T-helper 17 cell (primary cell): ENCODE data around the gene ADARB2. TPM values are rescaled to one million over a fixed set of nuclear protein-coding genes. Genes with fewer than 3 reads are reported as not detected.

Experiments
- ATAC-seq: fragments of 150-1000 bp; cut with Tn5 transposase; 2 replicates; pipeline ENCODE4 v1.10.0; 2021; ENCODE audit warnings: mild to moderate bottlenecking, moderate library complexity
- DNase-seq, 3 donors: peaks; one replicate each; pipeline versions ENCODE4 v3.0.0 to v3.0.0-alpha.2; 2020 to 2021
- H3K9me3 ChIP-seq: one replicate; pipeline ENCODE4 v1.7.0; 2013; ENCODE audit warnings: low read length, mild to moderate bottlenecking; ENCODE audit not compliant: control insufficient read depth, poor library complexity, severe bottlenecking
- H3K27ac Mint-ChIP-seq: one replicate; pipeline ENCODE4 v1.8.0; 2022; ENCODE audit warnings: mild to moderate bottlenecking, moderate library complexity, mixed read lengths
- H3K27me3 Mint-ChIP-seq: one replicate; pipeline ENCODE4 v1.8.0; 2022; ENCODE audit warnings: mixed read lengths
- H3K36me3 Mint-ChIP-seq: one replicate; pipeline ENCODE4 v1.8.0; 2022; ENCODE audit warnings: low read depth, mixed read lengths
- H3K4me1 Mint-ChIP-seq: one replicate; pipeline ENCODE4 v1.8.0; 2022; ENCODE audit warnings: mild to moderate bottlenecking, mixed read lengths
- H3K4me3 Mint-ChIP-seq: one replicate; pipeline ENCODE4 v1.8.0; 2022; ENCODE audit warnings: mild to moderate bottlenecking, moderate library complexity, mixed read lengths
- total RNA-seq, 4 donors: library from RNA in 2 of 4; stranded (reverse) in 2 of 4; gene quantifications; one replicate each; pipeline ENCODE4 v1.2.3 and lab custom pipeline; 2022 to 2026

Gene ADARB2
- total RNA-seq, 2 donors from 2014 or later, result 0.18 TPM; not detected in 1

GRCh38 chr10:1268831-1269230, 468.5 kb downstream of the ADARB2 start:
- H3K9me3 ChIP-seq, result no peaks in the 10 kb centered on the region
- H3K27ac Mint-ChIP-seq, result no peak overlapping the region
- no peak overlapping the region for H3K4me3 Mint-ChIP-seq
- peaks cover 10% of the 10 kb centered on the region for H3K27me3 Mint-ChIP-seq
- H3K4me1 Mint-ChIP-seq, result peaks cover 6% of the 10 kb centered on the region
- DNase-seq (no peak), ATAC-seq (no peak)
- H3K36me3 Mint-ChIP-seq, result no peaks in the 10 kb centered on the region

DNA sequence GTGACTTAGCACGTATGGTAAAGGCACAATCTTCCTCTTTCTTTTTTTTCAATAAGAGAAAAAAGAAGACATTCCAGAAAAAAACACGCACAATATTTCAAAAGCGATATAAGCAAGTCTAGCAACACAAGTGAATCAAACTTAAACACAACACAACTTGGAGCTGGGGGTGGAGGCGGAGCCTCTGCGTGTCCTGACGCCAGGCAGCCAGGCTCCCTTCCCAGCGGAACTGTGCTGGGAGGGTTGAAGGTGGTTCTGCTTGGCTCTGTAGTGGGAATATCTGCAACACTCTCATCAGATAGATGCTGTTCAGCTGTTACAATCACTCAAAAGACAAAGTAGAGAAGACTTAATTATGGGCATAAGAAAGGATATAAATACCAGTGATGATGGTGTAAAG, 469.8 kb downstream of the ADARB2 start:
- ATAC-seq (no peak), DNase-seq (no peak)
- Mint-ChIP-seq H3K36me3 (no peaks in the 10 kb centered on the region), H3K27me3 (peaks cover 14% of the 10 kb centered on the region), H3K4me1 (peaks cover 6% of the 10 kb centered on the region), H3K4me3 (no peak overlapping the region), H3K27ac (no peak overlapping the region)
- H3K9me3 ChIP-seq, result no peaks in the 10 kb centered on the region

GRCh38 chr10:1267148-1267547, 470.2 kb downstream of the ADARB2 start:
- no peak overlapping the region for H3K27ac Mint-ChIP-seq
- no peak for ATAC-seq

DNA sequence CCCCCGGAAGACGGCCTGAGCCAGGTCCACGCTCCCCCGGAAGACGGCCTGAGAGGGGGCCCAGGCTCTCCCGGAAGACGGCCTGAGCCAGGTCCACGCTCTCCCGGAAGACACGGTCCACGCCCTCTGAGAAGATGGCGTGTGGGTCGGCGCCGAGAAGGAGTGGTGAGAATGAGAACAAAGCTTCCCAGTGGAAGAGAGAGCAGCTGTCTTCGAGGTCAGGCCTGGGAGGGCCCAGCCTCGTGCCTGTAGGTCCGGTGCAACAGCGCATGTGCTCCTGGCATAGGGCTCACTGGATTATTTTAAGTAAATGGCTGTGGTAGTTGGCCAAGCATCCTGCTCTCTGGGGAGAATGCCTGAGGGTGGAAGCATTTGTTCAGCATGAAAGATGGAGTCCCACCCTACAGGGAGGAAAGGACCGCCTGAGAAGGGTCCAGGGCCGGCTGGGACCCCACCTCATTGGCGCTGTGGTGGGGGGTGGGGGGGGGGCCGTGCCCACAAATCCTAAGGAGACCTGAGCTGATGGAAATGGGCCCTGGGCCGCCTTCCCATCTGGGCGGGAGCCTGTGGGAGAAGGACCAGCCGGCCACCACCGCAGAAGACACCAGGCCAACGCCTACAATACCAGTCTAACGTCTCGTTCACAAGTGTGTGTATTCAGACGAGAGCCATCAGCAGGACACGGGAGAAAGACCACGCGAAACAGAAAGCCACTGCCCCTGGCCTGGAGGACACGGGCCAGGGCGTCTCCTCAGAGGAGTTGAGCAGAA, 471.1 kb downstream of the ADARB2 start:
- H3K27ac Mint-ChIP-seq, result no peak overlapping the region
- no peak overlapping the region for H3K4me3 Mint-ChIP-seq
- DNase-seq (no peak), ATAC-seq (no peak)
- no peaks in the 10 kb centered on the region for H3K9me3 ChIP-seq
- peaks cover 9% of the 10 kb centered on the region for H3K27me3 Mint-ChIP-seq
- H3K36me3 Mint-ChIP-seq, result no peaks in the 10 kb centered on the region
- H3K4me1 Mint-ChIP-seq, result peaks cover 6% of the 10 kb centered on the region

More at GRCh38 chr10:1267148-1267547, 470.2 kb downstream of the ADARB2 start:
- Mint-ChIP-seq H3K4me3 (no peak overlapping the region), H3K4me1 (peaks cover 6% of the 10 kb centered on the region), H3K27me3 (peaks cover 14% of the 10 kb centered on the region), H3K36me3 (no peaks in the 10 kb centered on the region)
- DNase-seq, result no peak
- H3K9me3 ChIP-seq, result no peaks in the 10 kb centered on the region

- Mint-ChIP-seq H3K36me3 (no peaks in the 10 kb centered on the region), H3K27ac (no peak overlapping the region), H3K27me3 (peaks cover 6% of the 10 kb centered on the region), H3K4me3 (no peak overlapping the region), H3K4me1 (peaks cover 6% of the 10 kb centered on the region)
- H3K9me3 ChIP-seq, result no peaks in the 10 kb centered on the region
- DNase-seq (no peak), ATAC-seq (no peak)
Observed at GRCh38 chr10:1264001-1264400, 473.3 kb downstream of the ADARB2 start.

- H3K9me3 ChIP-seq, result no peaks in the 10 kb centered on the region
- Mint-ChIP-seq H3K36me3 (no peaks in the 10 kb centered on the region), H3K4me3 (no peak overlapping the region), H3K4me1 (no peaks in the 10 kb centered on the region), H3K27ac (no peak overlapping the region), H3K27me3 (peaks cover 17% of the 10 kb centered on the region)
- no peak for ATAC-seq
- DNase-seq, result no peak
Observed at GRCh38 chr10:1257274-1257673, 480.1 kb downstream of the ADARB2 start.

DNA sequence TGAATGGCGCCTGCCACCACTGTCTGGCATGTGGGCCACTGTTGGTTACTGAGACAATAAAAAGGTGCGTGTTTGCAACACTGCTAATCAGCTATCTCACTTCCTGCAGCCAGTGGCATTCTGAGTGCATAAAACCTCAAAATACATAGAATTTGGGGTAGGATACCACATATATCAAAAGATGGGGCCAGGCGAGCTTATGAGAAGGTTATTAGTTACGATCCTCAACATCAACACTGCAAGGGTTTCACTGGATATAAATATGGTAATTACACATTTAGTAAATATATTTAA, 480.9 kb downstream of the ADARB2 start:
- Mint-ChIP-seq H3K4me1 (no peaks in the 10 kb centered on the region), H3K27ac (no peak overlapping the region), H3K4me3 (no peak overlapping the region), H3K27me3 (peaks cover 18% of the 10 kb centered on the region), H3K36me3 (no peaks in the 10 kb centered on the region)
- ATAC-seq (no peak), DNase-seq (no peak)
- H3K9me3 ChIP-seq, result no peaks in the 10 kb centered on the region

DNA sequence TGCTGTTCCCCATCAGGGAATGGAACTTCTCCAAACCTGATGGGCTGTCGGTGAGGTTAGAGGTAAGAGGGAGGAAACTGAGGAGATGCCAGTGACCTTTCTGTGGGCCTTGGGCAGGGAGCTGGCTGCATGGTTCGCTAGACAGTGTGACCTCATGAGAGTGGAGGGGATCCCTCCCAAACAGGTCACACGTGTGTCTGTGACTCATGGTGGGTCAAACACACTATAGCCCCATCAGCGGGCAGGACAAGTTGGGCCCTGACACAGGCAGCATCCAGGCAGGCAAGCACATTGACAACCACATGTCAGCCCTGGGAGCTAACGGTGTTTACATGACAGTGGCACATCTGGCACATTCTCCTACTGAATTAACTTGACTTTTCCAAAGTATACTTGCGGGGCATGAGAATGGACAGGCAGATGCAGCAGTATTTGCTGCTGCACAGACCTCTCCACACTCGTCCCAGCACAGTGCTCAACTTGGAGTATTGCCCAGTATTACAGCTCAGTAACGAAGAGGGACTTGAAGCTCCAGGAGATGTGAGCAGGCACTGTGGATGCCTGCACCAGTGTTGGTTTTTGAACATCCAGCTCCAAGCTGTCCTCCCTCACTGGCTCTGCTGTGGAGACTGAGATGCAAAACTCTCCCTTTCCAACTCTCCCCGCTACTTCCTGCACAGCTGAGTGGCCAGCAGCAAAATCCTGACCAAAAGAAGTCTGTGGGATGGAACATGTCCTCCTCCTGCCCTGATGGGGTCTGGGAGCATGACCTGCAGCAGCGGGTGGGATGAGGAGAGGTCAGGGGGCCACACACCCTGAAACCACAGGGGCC, 481.5 kb downstream of the ADARB2 start:
- no peak for DNase-seq
- no peaks in the 10 kb centered on the region for H3K9me3 ChIP-seq
- Mint-ChIP-seq H3K4me1 (no peaks in the 10 kb centered on the region), H3K27me3 (peaks cover 24% of the 10 kb centered on the region), H3K4me3 (no peak overlapping the region), H3K36me3 (no peaks in the 10 kb centered on the region), H3K27ac (no peak overlapping the region)
- no peak for ATAC-seq

- no peak overlapping the region for H3K27ac Mint-ChIP-seq
- peaks cover 25% of the 10 kb centered on the region for H3K27me3 Mint-ChIP-seq
Observed at GRCh38 chr10:1255118-1255517, 482.2 kb downstream of the ADARB2 start.

GRCh38 chr10:1253523-1254353, 483.6 kb downstream of the ADARB2 start:
- ATAC-seq (no peak), DNase-seq (no peak)
- no peaks in the 10 kb centered on the region for H3K9me3 ChIP-seq
- no peaks in the 10 kb centered on the region for H3K36me3 Mint-ChIP-seq
- peaks cover 31% of the 10 kb centered on the region for H3K27me3 Mint-ChIP-seq
- no peak overlapping the region for H3K27ac Mint-ChIP-seq
- no peak overlapping the region for H3K4me3 Mint-ChIP-seq
- H3K4me1 Mint-ChIP-seq, result no peaks in the 10 kb centered on the region

More at GRCh38 chr10:1255118-1255517, 482.2 kb downstream of the ADARB2 start:
- no peak for DNase-seq
- H3K36me3 Mint-ChIP-seq, result no peaks in the 10 kb centered on the region
- no peaks in the 10 kb centered on the region for H3K4me1 Mint-ChIP-seq
- H3K9me3 ChIP-seq, result no peaks in the 10 kb centered on the region
- no peak overlapping the region for H3K4me3 Mint-ChIP-seq
- ATAC-seq, result no peak

GRCh38 chr10:1251769-1252168, 485.6 kb downstream of the ADARB2 start:
- H3K27me3 Mint-ChIP-seq, result peaks cover 30% of the 10 kb centered on the region

DNA sequence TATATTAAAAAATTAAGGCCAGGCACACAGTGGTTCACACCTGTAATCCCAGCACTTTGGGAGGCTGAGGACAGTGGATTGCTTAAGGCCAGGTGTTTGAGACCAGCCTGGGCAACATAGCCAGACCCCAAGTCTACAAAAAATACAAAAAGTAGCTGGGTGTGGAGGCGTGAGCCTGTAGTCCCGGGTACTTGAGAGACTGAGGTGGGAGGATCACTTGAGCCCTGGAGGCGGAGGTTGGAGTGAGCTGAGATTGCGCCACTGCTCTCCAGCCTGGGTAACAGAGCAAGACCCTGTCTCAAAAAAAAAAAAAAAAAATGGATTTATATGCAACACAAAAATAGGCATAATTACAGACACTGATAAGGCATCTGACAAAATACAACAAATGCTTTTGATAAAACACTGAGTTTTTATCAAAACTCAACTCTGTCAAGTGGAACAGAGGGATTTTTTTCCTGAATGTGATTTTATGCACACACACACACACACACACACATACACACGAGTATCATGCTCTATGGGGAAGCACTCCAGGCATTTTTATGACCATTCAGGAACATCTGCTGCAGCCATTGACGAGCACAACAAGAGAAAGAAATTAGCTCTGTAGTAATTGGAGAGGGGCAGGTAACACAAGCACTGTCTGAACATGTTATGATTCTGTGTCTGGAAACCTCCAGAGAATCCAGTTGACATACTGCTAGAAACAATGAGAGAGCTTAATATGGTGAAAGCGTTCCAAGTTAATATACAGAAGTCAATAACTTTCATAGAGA, 488.0 kb downstream of the ADARB2 start:
- no peak for ATAC-seq
- H3K9me3 ChIP-seq, result no peaks in the 10 kb centered on the region
- Mint-ChIP-seq H3K4me1 (no peaks in the 10 kb centered on the region), H3K4me3 (no peak overlapping the region), H3K27me3 (peaks cover 35% of the 10 kb centered on the region), H3K27ac (no peak overlapping the region), H3K36me3 (no peaks in the 10 kb centered on the region)
- no peak for DNase-seq

More at GRCh38 chr10:1251769-1252168, 485.6 kb downstream of the ADARB2 start:
- no peaks in the 10 kb centered on the region for H3K36me3 Mint-ChIP-seq
- H3K4me1 Mint-ChIP-seq, result no peaks in the 10 kb centered on the region
- DNase-seq (no peak), ATAC-seq (no peak)
- H3K27ac Mint-ChIP-seq, result no peak overlapping the region
- no peak overlapping the region for H3K4me3 Mint-ChIP-seq
- no peaks in the 10 kb centered on the region for H3K9me3 ChIP-seq
